IMR-90 (cell line): ENCODE data around the gene ABHD13. TPM values are rescaled to one million over a fixed set of nuclear protein-coding genes. Genes with fewer than 3 reads are reported as not detected.

Experiments used
- ATAC-seq: fragments of 200-7000 bp; cut with Tn5 transposase; 2 replicates; pipeline ENCODE4 v1.9.1; 2020; ENCODE audit warnings: low read depth, mild to moderate bottlenecking, moderate library complexity
- BruUV-seq: library from RNA; stranded (reverse); fragments of 400-500 nt; replicated peaks from 2 replicates; lab custom pipeline; 2021; lab: Mats Ljungman, UMichigan
- CTCF ChIA-PET: fragments of 300-600 bp; formaldehyde crosslinking; extraction: SDS; loops from one replicate; lab custom pipeline; 2021; ENCODE audit warnings: antibody characterized with exemption; lab: Yijun Ruan, JAX
- POLR2A ChIA-PET: fragments of 300-600 bp; sonication (Branson Sonifier 250); formaldehyde crosslinking; loops from one replicate; lab custom pipeline; 2022; ENCODE audit warnings: antibody characterized with exemption; ENCODE audit not compliant: unreplicated experiment; lab: Charles Lee
- DNase-seq: peaks from one replicate; pipeline ENCODE4 v3.0.0; 2013
- H2AFZ ChIP-seq: replicated peaks from 2 replicates; pipeline ENCODE3; 2013; ENCODE audit warnings: low read length, mild to moderate bottlenecking; ENCODE audit not compliant: poor library complexity
- H2AK5ac ChIP-seq: 2 replicates; pipeline ENCODE4 v1.6.1; 2013; ENCODE audit warnings: low read depth, low read length, inconsistent platforms
- H2AK9ac ChIP-seq: replicated peaks from 2 replicates; pipeline ENCODE3; 2013; ENCODE audit warnings: mild to moderate bottlenecking, low read depth, low read length, moderate library complexity; ENCODE audit not compliant: poor library complexity
- H2BK120ac ChIP-seq: 2 replicates; pipeline ENCODE4 v1.6.1; 2013; ENCODE audit warnings: low read depth, low read length, inconsistent platforms
- H2BK15ac ChIP-seq: 3 replicates; pipeline ENCODE4 v1.6.1; 2013; ENCODE audit warnings: low read depth, low read length, inconsistent platforms
- H2BK20ac ChIP-seq: 2 replicates; pipeline ENCODE4 v1.6.1; 2013; ENCODE audit warnings: low read depth, mild to moderate bottlenecking, inconsistent platforms, low read length, moderate library complexity
- H2BK5ac ChIP-seq: 2 replicates; pipeline ENCODE4 v1.6.1; 2013; ENCODE audit warnings: mild to moderate bottlenecking, low read depth, low read length, inconsistent platforms; ENCODE audit not compliant: poor library complexity, severe bottlenecking
- H3K14ac ChIP-seq: replicated peaks from 2 replicates; pipeline ENCODE4 v1.6.1; 2013; ENCODE audit warnings: low read depth, low read length, inconsistent platforms
- H3K18ac ChIP-seq: 2 replicates; pipeline ENCODE4 v1.6.1; 2013; ENCODE audit warnings: low read depth, low read length, control low read depth
- H3K23ac ChIP-seq: 2 replicates; pipeline ENCODE4 v1.6.1; 2013; ENCODE audit warnings: low read depth, low read length, inconsistent platforms
- H3K27ac ChIP-seq: 2 replicates; pipeline ENCODE4 v1.5.1; 2013; ENCODE audit warnings: mild to moderate bottlenecking, control low read depth, low read length; ENCODE audit not compliant: insufficient read depth
- H3K27me3 ChIP-seq: 2 replicates; pipeline ENCODE4 v1.6.1; 2013; ENCODE audit warnings: low read length; ENCODE audit not compliant: control insufficient read depth, insufficient read depth
- H3K36me3 ChIP-seq: 2 replicates; pipeline ENCODE4 v1.6.1; 2013; ENCODE audit warnings: low read length, mixed read lengths; ENCODE audit not compliant: control insufficient read depth, insufficient read depth
- H3K4ac ChIP-seq: 2 replicates; pipeline ENCODE4 v1.6.1; 2013; ENCODE audit warnings: low read depth, low read length, inconsistent platforms
- H3K4me1 ChIP-seq: 2 replicates; pipeline ENCODE4 v1.6.1; 2013; ENCODE audit warnings: low read length, mixed read lengths; ENCODE audit not compliant: control insufficient read depth, insufficient read depth
- H3K4me2 ChIP-seq: 2 replicates; pipeline ENCODE4 v1.6.1; 2013; ENCODE audit warnings: low read depth, mild to moderate bottlenecking, control low read depth, low read length, moderate library complexity
- H3K4me3 ChIP-seq: 2 replicates; pipeline ENCODE4 v1.5.1; 2013; ENCODE audit warnings: low read depth, mild to moderate bottlenecking, control low read depth, low read length, moderate library complexity; ENCODE audit not compliant: insufficient read depth
- H3K56ac ChIP-seq: 2 replicates; pipeline ENCODE4 v1.6.1; 2013; ENCODE audit warnings: low read length, inconsistent platforms; ENCODE audit not compliant: insufficient read depth; ENCODE audit errors: extremely low read depth
- H3K79me1 ChIP-seq, 2 experiments: 2 replicates each; pipeline ENCODE4 v1.6.1; 2013; ENCODE audit warnings: low read length in 2 of 2, inconsistent platforms in 1 of 2, low read depth in 1 of 2
- H3K9ac ChIP-seq: 2 replicates; pipeline ENCODE4 v1.6.1; 2013; ENCODE audit warnings: low read depth, low read length, control low read depth
- H3K9me1 ChIP-seq: 2 replicates; pipeline ENCODE4 v1.6.1; 2013; ENCODE audit warnings: low read length, inconsistent platforms; ENCODE audit not compliant: insufficient read depth
- H3K9me3 ChIP-seq: 2 replicates; pipeline ENCODE4 v1.6.1; 2013; ENCODE audit warnings: low read length; ENCODE audit not compliant: control insufficient read depth, insufficient read depth
- H4K20me1 ChIP-seq: 2 replicates; pipeline ENCODE4 v1.6.1; 2013; ENCODE audit warnings: low read length, inconsistent platforms; ENCODE audit not compliant: insufficient read depth
- H4K5ac ChIP-seq: 2 replicates; pipeline ENCODE4 v1.6.1; 2013; ENCODE audit warnings: mild to moderate bottlenecking, low read depth, low read length, control low read depth
- H4K8ac ChIP-seq, 2 experiments: 2 replicates each; pipeline ENCODE4 v1.6.1; 2013; ENCODE audit warnings: low read depth in 2 of 2, low read length in 2 of 2, control low read depth in 1 of 2, inconsistent platforms in 1 of 2
- H4K91ac ChIP-seq: 2 replicates; pipeline ENCODE4 v1.6.1; 2013; ENCODE audit warnings: low read depth, low read length, inconsistent platforms; ENCODE audit not compliant: insufficient read depth
- FOS ChIP-seq: fragments of 150-350 bp; IDR thresholded peaks from 2 replicates; pipeline ENCODE4 v1.6.1; 2016; ENCODE audit warnings: low read depth, low read length
- SMC3 ChIP-seq: fragments of 150-350 bp; IDR thresholded peaks from 2 replicates; pipeline ENCODE4 v1.6.1; 2016; ENCODE audit warnings: low read depth, mild to moderate bottlenecking, antibody characterized with exemption, low read length, moderate library complexity
- WGBS, 2 experiments: methylation state at CpG; one replicate each; pipeline versions ENCODE4 v1.1.5 to v1.1.7; 2013; ENCODE audit warnings: missing lambda C conversion rate in 2 of 2; ENCODE audit not compliant: insufficient read length in 1 of 2; ENCODE audit errors: extremely low coverage in 2 of 2; 5-methylcytosine and 5-hydroxymethylcytosine counted together
- dilution Hi-C: fragments of 300-500 bp; cut with HindIII; formaldehyde crosslinking; loops from one replicate; pipeline ENCODE4 v1.14.3; 2018; ENCODE audit warnings: low sequenced_read_pairs; ENCODE audit not compliant: unreplicated experiment
- in situ Hi-C: fragments of 300-500 bp; cut with MboI; formaldehyde crosslinking; loops from 3 replicates; pipeline ENCODE4 v1.14.3; 2019; ENCODE audit warnings: low sequenced_read_pairs, inconsistent platforms, mixed read lengths
- intact Hi-C: fragments of 100-400 bp; cut with micrococcal nuclease; formaldehyde crosslinking; loops from 2 replicates; pipeline ENCODE4 v1.10.0; 2022
- polyA plus RNA-seq, 3 experiments: library from polyadenylated mRNA; depleted of rRNA; stranded (reverse); fragments of >200 nt; gene quantifications; 2 replicates each; pipeline ENCODE4 v1.2.3, GENCODE V29; 2012; ENCODE audit warnings: low replicate concordance in 1 of 3
- total RNA-seq: library from RNA; depleted of rRNA; stranded (reverse); fragments of >200 nt; gene quantifications from 2 replicates; pipeline ENCODE4 v1.2.3, GENCODE V29; 2012
- TF ChIP-seq, protein P1 (sequence below): fragments of 150-350 bp; IDR thresholded peaks from 2 replicates; pipeline ENCODE4 v1.6.1; 2016; ENCODE audit warnings: low read depth, mild to moderate bottlenecking, low read length, moderate library complexity, borderline replicate concordance
- TF ChIP-seq, protein P2 (sequence below): fragments of 150-350 bp; IDR thresholded peaks from 2 replicates; pipeline ENCODE4 v1.6.1; 2017; ENCODE audit warnings: mild to moderate bottlenecking, antibody characterized with exemption, low read length, low read depth

The ABHD13 gene
- total and polyA plus RNA-seq, 2 of the 4 experiments (the other 2 are of a cell fraction), result 4.0 to 4.1 TPM

DNA sequence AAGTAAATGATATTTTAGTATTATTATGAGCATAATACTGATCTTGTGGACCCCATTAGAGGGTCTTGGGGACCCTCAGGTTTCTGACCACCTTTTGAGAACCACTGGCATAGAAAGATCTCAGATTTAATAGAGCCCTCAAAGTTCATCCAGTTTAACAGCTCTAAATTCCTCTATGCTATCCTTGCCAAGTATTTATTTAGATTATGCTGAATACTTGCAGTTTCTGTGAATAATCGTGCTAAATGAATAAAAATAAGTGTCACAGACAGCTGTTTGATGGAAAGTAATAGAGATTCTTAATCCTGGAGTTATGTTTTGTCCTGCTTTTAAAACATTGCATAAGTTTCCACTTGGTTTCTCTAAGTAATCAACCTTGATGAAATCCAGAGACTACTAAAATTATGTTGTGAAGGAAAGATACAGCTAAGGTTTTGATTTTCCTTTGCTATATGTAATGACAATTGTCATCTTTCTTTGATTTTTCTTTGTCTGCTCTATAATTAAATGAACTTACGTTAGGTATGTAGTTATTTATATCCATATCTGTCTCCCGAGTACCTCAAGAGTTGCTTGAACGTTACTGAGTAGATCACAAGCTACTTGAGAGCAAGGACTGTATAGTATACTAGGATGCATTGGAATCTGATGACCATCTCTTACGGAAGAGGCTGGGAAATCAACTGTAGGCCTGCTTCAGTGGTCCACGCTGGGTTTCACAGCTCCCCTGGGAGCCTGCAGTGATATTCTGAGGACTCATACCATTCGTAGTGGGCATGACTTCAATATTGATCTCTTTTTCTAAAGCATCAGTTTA lies 5.7 kb downstream of the ABHD13 start (continued):
- no peak for TF ChIP-seq SMC3

DNA sequence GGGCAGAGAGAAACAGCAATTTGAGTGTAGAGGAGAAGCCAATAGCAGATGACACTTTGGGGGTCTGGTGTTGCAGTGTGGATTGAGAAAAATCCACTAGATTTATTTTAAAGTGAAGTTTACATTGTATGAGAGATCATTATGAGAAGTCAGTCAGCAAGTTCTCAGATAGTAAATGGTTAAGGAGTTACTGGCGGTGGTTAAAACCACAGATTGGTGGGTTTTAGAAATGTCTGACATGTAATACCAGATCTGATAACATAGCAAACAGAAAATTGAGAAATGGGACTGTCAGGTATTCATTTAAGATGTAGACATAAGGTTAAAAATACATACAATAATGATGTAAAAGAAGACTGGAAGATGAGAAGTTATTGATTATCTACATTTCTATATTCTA lies 7.2 kb downstream of the ABHD13 start:
- H3K79me1 ChIP-seq, result peaks cover 28 to 43% of the 10 kb centered on the region in 2 experiments
- H3K23ac ChIP-seq, result no peak overlapping the region
- DNase-seq (no peak), ATAC-seq (no peak)
- H3K14ac ChIP-seq, result no peak overlapping the region
- H4K91ac ChIP-seq, result no peak overlapping the region
- CTCF ChIA-PET, result no interaction called here
- no peak overlapping the region for H2AK5ac ChIP-seq
- no peak overlapping the region for H3K56ac ChIP-seq
- H3K9me3 ChIP-seq, result no peaks in the 10 kb centered on the region
- no CpG with 5 or more reads among the region's 1 CpG for whole genome bisulfite sequencing, 2 experiments
- peaks cover 21% of the 10 kb centered on the region; the same call in 1 of the 2 replicates for H4K20me1 ChIP-seq
- H3K27ac ChIP-seq, result no peak overlapping the region
- in situ Hi-C loops (no loop called here), dilution Hi-C loops (no loop called here), intact Hi-C loops (loop anchor here (5.0 kb wide), 1 partner anchor 282 kb away; no protein-coding TSS in a partner anchor)
- no peak overlapping the region for H2BK5ac ChIP-seq
- H3K4me2 ChIP-seq, result no peak overlapping the region
- no peaks in the 10 kb centered on the region for H3K36me3 ChIP-seq
- H2BK15ac ChIP-seq, result no peak overlapping the region
- no TSS peak for BruUV-seq
- no peak overlapping the region for H2AFZ ChIP-seq
- POLR2A ChIA-PET, result no interaction called here
- no peak overlapping the region for H4K5ac ChIP-seq
- no peak overlapping the region for H2BK20ac ChIP-seq
- no peak overlapping the region for H2BK120ac ChIP-seq
- no peak overlapping the region for H3K4ac ChIP-seq
- no peak overlapping the region for H2AK9ac ChIP-seq
- no peak overlapping the region for H3K4me3 ChIP-seq
- no peaks in the 10 kb centered on the region; the same call in 1 of the 2 replicates for H3K9me1 ChIP-seq
- no peaks in the 10 kb centered on the region for H3K27me3 ChIP-seq
- TF ChIP-seq FOS, result no peak
- TF ChIP-seq, protein P1, sequence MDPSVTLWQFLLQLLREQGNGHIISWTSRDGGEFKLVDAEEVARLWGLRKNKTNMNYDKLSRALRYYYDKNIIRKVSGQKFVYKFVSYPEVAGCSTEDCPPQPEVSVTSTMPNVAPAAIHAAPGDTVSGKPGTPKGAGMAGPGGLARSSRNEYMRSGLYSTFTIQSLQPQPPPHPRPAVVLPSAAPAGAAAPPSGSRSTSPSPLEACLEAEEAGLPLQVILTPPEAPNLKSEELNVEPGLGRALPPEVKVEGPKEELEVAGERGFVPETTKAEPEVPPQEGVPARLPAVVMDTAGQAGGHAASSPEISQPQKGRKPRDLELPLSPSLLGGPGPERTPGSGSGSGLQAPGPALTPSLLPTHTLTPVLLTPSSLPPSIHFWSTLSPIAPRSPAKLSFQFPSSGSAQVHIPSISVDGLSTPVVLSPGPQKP, result no peak
- TF ChIP-seq, protein P2, sequence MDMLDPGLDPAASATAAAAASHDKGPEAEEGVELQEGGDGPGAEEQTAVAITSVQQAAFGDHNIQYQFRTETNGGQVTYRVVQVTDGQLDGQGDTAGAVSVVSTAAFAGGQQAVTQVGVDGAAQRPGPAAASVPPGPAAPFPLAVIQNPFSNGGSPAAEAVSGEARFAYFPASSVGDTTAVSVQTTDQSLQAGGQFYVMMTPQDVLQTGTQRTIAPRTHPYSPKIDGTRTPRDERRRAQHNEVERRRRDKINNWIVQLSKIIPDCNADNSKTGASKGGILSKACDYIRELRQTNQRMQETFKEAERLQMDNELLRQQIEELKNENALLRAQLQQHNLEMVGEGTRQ, result no peak
- H3K9ac ChIP-seq, result no peak overlapping the region
- no peak overlapping the region for H4K8ac ChIP-seq
- peaks cover 8% of the 10 kb centered on the region; the same call in 1 of the 2 replicates for H3K4me1 ChIP-seq
- no peak overlapping the region for H3K18ac ChIP-seq
